Measurements from ENCODE around the gene LAMB3.

DNA sequence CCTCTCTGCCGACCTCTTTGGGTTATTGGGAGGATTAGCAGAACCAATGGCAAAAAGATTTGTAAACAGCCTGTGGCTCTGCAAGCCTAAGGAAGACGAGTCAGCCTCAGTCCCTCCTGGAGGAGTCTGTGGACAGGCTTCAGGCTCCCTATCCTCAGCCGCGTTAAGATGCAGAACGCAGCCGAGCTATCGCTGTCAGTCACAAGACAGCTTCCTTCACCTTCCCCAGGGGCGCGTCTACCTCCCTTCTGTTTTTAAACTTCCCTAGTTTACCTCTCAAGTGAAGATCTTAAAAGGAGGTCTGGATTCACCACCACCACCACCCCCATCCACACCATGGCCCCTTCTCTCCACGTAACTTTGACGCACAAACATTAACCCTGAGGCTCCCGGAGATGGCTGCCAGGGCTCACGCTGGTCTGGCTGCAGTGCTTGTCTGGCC lies 68.0 kb downstream of the LAMB3 start:
- TF ChIP-seq ZNF335 (tag by site-specific recombination; conservative IDR thresholded peaks at IDR 0.05) (no peak), ZNF10 (tag by site-specific recombination; IDR thresholded peaks at IDR 0.05) (no peak), ZSCAN30 (tag by site-specific recombination; IDR thresholded peaks at IDR 0.05) (no peak), HOXC10 (CRISPR knock-in tag; IDR thresholded peaks at IDR 0.05) (no peak), ZBTB26 (tag by site-specific recombination; optimal IDR thresholded peaks at IDR 0.05) (no peak), PRDM10 (tag by site-specific recombination; IDR thresholded peaks at IDR 0.05) (no peak), TCF7L2 (IDR thresholded peaks at IDR 0.05; ENCODE audit: borderline replicate concordance, low read depth, low read length) (no peak), ZNF274 (IDR thresholded peaks at IDR 0.05; ENCODE audit: low read length) (no peak), ZNF274 (tag by site-specific recombination; IDR thresholded peaks at IDR 0.05; ENCODE audit: borderline replicate concordance) (no peak), ZNF560 (tag by site-specific recombination; IDR thresholded peaks at IDR 0.05; ENCODE audit: borderline replicate concordance) (no peak), PBX3 (CRISPR knock-in tag; IDR thresholded peaks at IDR 0.05) (no peak), ZNF174 (tag by site-specific recombination; IDR thresholded peaks at IDR 0.05) (no peak), WT1 (tag by site-specific recombination; IDR thresholded peaks at IDR 0.05) (no peak), REST (tag by site-specific recombination; IDR thresholded peaks at IDR 0.05) (no peak), CTCF (tag by site-specific recombination; IDR thresholded peaks at IDR 0.05) (no peak)

Data from HEK293 (cell line).